ENCODE results near the gene COA1. TPM values are rescaled to one million over a fixed set of nuclear protein-coding genes. Genes with fewer than 3 reads are reported as not detected.

Gene COA1
- total RNA-seq, 1 donor from 2014 or later: 55.5 TPM

GRCh38 chr7:43766564-43766963 is 37.2 kb upstream of the COA1 start:
- Mint-ChIP-seq H3K27ac (ENCODE audit: unreplicated experiment) (no peak overlapping the region), H3K27me3 (ENCODE audit: unreplicated experiment) (peaks cover 2% of the 10 kb centered on the region), H3K9me3 (ENCODE audit: unreplicated experiment) (no peaks in the 10 kb centered on the region), H3K4me3 (ENCODE audit: unreplicated experiment) (no peak overlapping the region), H3K36me3 (ENCODE audit: low read depth, unreplicated experiment) (no peaks in the 10 kb centered on the region), H3K4me1 (ENCODE audit: unreplicated experiment) (peaks cover 10% of the 10 kb centered on the region)
- no peak for TF ChIP-seq CTCF (IDR thresholded peaks at IDR 0.05; ENCODE audit: unreplicated experiment)
- DNase-seq (ENCODE audit: low spot score): no peak

- Mint-ChIP-seq H3K27ac (ENCODE audit: unreplicated experiment) (no peak overlapping the region), H3K9me3 (ENCODE audit: unreplicated experiment) (no peaks in the 10 kb centered on the region), H3K27me3 (ENCODE audit: unreplicated experiment) (peaks cover 2% of the 10 kb centered on the region), H3K4me1 (ENCODE audit: unreplicated experiment) (peaks cover 2% of the 10 kb centered on the region), H3K36me3 (ENCODE audit: low read depth, unreplicated experiment) (no peaks in the 10 kb centered on the region), H3K4me3 (ENCODE audit: unreplicated experiment) (no peak overlapping the region)
- no peak for DNase-seq (ENCODE audit: low spot score)
- no peak for TF ChIP-seq CTCF (IDR thresholded peaks at IDR 0.05; ENCODE audit: unreplicated experiment)
Measured at GRCh38 chr7:43764807-43765491, 35.6 kb upstream of the COA1 start.

- Mint-ChIP-seq H3K27me3 (ENCODE audit: unreplicated experiment) (peaks cover 4% of the 10 kb centered on the region), H3K27ac (ENCODE audit: unreplicated experiment) (no peak overlapping the region), H3K36me3 (ENCODE audit: low read depth, unreplicated experiment) (no peaks in the 10 kb centered on the region), H3K9me3 (ENCODE audit: unreplicated experiment) (no peaks in the 10 kb centered on the region), H3K4me3 (ENCODE audit: unreplicated experiment) (no peak overlapping the region), H3K4me1 (ENCODE audit: unreplicated experiment) (peaks cover 4% of the 10 kb centered on the region)
- TF ChIP-seq CTCF (IDR thresholded peaks at IDR 0.05; ENCODE audit: unreplicated experiment): no peak
- DNase-seq (ENCODE audit: low spot score): no peak
Measured at GRCh38 chr7:43764039-43764761, 34.9 kb upstream of the COA1 start.

- Mint-ChIP-seq H3K27me3 (ENCODE audit: unreplicated experiment) (peaks cover 4% of the 10 kb centered on the region), H3K27ac (ENCODE audit: unreplicated experiment) (no peak overlapping the region), H3K36me3 (ENCODE audit: low read depth, unreplicated experiment) (no peaks in the 10 kb centered on the region), H3K4me1 (ENCODE audit: unreplicated experiment) (peaks cover 4% of the 10 kb centered on the region), H3K9me3 (ENCODE audit: unreplicated experiment) (no peaks in the 10 kb centered on the region), H3K4me3 (ENCODE audit: unreplicated experiment) (no peak overlapping the region)
- no peak for DNase-seq (ENCODE audit: low spot score)
- TF ChIP-seq CTCF (IDR thresholded peaks at IDR 0.05; ENCODE audit: unreplicated experiment): no peak
Measured at GRCh38 chr7:43763183-43763582, 33.9 kb upstream of the COA1 start.
